HG03342 (cell line): ENCODE data around the gene ATG4B.

Experiments
- ATAC-seq: cut with Tn5 transposase; IDR thresholded peaks from one replicate; pipeline ENCODE4 v1.9.1; 2021; ENCODE audit warnings: mild to moderate bottlenecking, moderate library complexity; ENCODE audit not compliant: unreplicated experiment

Gene ATG4B

DNA sequence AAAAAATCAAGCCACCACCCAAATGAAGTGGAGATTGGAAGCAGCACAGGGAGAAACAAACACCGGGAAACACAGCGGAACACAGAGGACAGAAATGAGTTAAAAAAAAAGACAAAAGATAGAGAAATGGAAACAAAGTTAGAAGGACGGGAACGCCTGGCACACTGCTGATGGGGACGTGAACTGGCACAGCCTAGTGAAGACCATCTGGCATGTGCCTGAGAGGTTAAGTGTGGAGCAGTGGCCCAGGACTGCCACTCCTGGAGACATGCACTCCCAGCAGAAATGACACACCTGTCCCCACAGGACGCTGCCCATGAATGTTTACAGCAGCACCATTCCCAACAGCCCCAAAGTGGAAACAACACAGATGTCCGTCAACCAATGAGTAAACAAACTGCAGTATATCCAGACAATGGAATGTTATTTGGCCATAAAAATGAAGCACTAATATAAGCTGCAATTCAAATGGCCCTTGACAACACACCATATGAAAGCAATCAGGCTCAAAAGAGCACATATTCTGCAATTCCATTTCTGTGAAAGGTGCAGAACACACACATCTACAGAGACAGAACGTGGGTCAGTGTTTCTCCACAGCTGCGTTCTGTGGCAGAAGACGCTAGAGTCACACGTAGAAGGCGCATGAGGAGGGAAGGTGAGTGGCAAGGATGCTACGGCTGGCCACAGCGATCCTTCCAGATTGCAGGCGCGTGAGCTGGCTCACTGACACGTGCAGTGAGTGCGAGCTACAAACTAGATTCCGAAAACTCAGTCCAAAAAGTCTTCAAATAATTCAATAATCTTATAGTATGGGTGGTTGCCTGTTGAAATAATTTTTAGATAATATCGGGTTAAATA, 25.1 kb upstream of the ATG4B start:
- no peak for ATAC-seq

DNA sequence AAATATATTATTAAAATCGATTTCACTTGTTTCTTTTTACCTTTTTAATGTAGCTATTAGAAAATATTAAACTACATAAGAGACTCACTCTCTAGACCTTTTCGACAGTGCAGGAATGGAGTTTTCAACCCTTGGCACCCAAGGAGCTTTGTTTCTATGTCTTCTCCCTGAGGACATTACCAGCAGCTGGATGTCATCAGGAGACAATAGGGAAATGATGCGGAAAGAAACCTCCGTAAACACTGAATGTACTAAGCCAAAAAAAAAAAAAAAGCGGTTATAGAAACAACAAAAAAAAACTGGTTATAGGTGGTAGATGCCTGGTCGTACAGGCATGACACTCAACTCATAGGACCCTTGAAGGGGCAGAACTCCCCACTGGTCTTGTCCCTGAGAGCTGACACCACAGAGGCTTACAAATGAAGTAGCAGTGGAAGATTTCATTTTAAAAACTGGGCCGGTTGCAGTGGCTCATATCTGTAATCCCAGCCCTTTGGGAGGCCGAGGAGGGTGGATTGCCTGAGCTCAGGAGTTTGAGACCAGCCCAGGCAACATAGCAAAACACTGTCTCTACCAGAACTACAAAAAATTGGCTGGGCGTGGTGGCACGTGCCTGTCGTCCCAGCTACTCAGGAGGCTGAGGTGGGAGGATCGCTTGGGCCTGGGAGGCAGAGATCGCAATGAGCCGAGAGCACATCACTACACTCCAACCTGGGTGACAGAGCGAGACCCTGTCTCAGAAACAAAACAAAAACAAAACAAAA, 24.3 kb upstream of the ATG4B start:
- ATAC-seq, result no peak

DNA sequence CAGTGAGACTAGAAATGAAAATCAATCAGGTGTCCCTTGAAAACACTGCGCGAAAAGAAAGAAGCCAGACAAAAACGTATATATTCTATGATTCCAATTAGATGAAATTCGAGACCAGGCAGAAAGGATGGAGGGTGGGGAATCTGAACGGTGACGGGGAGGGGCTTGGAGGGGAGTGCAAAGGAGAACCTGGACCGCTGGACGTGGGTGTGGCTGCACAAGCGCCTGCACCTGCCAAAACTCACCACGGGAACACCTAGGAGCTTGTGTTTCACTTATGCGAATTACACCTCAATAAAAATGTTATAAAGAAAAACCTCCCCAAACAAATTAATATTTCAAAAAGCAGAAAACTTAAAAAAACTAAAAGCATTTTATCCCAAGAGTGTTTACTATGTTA, 22.5 kb upstream of the ATG4B start:
- no peak for ATAC-seq

DNA sequence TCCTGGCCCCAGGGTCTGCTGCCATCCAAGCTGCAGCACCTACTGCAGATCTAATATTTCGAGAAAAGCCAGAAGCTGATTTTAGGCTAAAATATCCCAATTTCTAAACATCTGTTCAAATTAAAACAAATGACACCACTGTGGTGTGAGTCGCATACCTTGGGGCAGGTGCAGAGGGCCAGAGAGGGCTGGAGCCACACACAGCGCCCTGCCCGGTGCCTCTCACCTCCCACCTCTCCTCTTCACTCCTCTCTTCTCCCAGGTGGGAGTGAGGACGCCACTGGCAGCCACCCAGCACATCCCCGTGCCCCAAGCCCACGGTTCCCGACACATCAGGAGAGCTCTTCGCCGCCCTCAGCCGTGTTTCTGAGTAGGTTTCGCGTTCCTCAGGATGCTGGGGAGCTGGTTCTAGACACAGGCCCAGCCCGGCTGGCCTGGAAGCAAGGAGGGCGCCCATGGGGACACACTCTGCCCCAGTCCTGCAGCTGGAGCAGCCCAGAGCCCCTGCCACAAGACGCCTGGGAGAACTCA, 21.9 kb upstream of the ATG4B start:
- ATAC-seq, result no peak

DNA sequence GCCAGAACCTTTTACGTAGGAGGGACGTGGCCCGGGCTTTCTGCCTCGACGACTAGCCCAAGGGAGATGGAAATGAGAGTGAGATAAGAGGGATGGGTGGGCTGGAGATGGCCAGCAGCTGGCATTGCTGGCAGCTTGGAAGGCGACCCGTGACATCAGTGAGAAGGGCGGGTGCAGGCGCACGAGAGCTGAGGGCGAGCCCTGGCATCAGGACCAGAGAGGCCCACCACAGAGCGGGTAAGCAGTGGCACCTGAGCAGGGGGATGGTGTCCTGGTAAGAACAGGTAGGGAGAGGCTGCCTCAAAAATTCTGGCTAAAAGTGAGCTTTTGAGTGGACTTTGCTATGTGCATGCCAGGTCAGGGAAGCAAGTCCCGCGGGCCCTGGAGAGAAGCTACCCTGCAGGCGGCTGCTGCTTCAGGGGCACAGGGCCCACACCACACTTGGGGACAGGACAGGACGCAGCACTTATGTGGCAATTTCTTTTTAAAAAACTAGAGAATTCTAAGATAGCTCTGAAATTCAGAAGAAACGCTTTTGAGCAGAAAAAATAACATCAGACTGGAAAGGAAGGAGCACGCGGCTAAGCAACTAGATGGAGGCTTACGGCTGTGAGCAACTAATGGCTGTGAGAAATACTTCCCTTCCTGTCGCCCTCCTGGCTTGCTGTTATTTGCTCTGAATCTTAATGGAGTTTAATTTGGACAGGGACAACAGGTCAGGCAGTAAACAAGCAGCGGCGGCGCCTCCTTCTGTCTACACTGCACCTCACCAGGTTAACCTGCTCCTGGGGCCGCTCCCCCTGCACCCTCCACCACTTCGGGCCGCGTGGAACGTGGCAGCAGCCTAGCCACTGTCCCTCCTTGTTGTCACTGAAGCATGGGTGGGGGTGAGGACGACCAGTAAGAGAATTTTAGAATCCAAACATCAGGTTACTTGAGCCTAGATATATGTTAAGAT, 21.0 kb upstream of the ATG4B start:
- no peak for ATAC-seq

DNA sequence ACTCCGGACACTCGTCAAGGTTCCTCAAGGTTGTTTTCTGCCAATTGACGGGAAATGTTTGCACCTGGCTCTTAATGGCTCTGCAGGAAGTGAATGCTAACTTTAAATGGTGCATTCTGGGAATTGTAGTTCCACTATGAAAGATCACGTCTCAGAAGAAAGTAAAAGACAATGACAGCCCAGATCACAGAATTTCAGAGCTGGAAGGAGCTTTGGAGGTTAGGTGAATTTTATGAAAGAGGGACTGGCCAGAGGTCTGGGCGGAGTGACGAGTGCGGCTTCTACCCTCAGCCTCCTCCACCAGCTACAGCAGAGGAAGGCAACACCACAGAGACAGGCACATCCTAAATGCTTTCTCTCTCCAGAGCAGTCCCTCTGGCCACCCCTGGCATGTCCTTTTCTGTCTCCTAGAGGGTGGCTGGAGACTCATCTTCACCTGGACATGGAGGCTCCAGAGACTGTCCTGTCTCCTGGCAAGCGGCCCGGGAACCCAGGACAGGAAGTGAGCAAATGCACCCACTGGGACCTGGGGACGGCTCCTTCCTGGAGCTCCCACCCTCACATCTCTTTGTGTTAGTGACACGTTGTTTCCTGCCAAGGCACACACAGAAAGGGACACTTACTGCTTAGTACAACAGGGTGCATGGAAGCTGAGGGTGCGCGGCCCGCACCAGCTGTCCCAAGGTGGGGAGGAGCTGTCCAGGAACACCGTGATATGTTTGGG, 19.9 kb upstream of the ATG4B start:
- ATAC-seq, result no peak

DNA sequence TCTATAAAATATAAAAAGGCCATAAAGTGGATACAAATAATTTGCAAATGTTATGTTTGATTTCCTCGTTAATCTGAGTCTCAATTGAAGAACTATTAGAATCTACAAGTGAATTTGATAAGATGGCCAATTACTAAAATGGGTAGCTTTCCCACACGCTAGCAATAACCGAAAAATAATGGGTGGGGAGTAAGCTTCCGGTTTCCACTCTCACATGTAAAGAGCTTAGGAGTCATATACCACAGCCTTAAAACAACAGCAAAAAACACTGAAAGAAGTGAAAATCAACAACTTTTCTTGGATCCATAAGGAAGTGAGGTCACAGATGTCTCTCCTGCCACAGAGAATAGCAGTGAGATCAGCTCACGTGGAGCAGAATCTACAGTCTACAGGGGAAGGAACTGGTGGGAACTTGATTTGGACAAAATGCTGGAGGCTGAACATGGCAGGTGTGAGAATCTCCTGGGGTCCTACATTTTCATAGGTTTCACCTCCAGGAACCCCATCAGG, 19.1 kb upstream of the ATG4B start:
- no peak for ATAC-seq

DNA sequence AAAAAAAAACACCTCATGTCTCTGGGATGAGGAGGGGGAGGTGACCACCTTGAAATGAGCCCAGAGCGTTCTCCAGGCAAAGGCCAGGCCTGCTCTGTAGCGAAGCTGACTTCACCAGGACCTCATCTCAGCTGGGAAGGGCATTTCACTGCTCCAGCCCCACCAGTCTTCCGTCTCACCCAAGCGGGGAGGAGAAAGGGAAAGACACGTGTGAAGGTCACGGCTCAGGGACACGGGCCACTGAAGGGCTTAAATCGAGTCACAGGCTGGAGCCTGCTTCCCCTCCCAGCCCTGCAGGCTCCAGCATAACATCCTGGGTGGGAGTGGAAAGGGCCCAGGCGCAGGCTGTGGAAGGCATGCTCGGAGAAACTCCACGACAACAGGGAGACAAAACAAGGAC, 18.7 kb upstream of the ATG4B start:
- ATAC-seq, result no peak

DNA sequence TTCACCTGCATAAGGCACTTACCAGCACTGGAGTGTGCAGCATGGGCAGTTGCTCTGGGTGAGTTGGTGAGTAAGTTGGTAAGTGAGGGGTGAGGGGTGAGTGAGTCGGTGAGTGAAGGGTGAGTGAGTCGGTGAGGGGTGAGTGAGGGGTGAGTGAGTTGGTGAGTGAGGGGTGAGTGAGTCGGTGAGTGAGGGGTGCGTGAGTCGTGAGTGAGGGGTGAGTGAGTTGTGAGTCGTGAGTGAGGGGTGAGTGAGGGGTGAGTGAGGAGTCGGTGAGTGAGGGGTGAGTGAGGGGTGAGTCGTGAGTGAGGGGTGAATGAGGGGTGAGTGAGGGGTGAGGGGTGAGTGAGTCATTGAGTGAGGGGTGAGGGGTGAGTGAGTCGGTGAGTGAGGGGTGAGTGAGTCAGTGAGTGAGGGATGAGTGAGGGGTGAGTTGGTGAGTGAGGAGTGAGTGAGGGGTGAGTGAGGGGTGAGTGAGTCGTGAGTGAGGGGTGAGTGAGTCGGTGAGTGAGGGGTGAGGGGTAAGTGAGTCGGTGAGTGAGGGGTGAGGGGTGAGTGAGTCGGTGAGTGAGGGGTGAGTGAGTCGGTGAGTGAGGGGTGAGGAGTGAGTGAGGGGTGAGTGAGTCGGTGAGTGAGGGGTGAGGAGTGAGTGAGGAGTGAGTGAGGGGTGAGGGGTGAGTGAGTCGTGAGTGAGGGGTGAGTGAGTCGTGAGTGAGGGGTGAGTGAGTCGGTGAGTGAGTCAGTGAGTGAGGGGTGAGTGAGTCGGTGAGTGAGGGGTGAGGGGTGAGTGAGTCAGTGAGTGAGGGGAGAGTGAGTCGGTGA, 17.7 kb upstream of the ATG4B start:
- no peak for ATAC-seq

DNA sequence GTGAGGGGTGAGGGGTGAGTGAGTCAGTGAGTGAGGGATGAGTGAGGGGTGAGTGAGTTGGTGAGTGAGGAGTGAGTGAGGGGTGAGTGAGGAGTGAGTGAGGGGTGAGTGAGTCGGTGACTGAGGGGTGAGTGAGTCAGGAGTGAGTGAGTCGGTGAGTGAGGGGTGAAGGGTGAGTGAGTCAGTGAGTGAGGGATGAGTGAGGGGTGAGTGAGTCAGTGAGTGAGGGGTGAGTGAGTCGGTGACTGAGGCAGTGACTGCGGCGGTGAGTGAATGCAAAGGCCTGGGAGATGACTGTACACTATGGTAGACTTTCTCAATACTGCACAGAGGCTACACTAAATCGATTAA, 17.1 kb upstream of the ATG4B start:
- ATAC-seq, result no peak

DNA sequence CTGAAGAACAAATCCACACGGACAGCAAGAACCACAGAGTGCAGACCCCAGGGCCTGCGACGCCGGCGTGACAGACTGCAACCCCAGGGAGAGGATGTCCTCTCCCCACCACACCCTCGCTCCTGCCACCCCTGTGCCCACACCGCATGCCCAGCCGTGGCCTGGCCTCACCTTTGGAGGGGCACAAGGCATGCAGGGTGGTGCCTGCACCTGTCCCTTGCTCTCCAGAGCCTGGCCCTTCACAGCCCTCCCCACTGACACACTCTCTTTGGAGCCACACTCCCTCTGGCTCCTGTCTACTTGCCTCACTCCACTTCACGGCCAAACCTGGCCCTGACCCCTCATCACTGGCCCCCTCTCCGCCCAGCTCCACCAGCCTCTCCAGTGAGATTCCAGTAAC, 9.8 kb upstream of the ATG4B start:
- no peak for ATAC-seq

DNA sequence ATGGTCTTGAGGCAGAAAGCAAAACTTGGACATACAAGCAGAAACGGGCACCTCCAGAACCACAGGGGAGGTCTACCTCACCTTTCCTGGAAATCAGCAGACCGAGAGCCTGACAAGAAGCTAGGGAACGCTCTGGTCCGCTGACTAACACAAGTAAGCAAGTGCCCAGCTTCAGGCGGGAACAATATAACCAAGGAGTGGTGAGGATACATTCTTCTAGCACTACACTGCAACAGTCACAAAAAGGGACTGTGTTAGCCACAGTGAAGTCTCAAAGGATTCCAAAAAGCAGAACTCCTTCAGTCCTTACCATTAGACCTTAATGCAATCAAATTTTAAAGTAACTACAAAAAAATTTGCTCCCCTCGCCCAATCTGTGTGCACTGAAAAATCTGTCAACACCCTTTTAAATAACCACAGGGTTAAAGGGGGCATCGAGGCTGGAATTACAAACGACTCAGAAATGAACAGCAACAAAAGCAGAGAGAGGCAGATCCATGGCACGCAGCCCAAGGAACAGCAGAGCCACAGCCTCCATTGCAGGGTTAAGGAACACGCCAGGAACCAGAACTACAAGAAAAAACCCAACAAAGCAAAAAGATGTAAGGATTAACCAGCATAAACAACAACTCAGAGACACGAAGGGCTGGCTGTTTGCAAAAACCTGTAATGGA, 7.6 kb upstream of the ATG4B start:
- no peak for ATAC-seq

DNA sequence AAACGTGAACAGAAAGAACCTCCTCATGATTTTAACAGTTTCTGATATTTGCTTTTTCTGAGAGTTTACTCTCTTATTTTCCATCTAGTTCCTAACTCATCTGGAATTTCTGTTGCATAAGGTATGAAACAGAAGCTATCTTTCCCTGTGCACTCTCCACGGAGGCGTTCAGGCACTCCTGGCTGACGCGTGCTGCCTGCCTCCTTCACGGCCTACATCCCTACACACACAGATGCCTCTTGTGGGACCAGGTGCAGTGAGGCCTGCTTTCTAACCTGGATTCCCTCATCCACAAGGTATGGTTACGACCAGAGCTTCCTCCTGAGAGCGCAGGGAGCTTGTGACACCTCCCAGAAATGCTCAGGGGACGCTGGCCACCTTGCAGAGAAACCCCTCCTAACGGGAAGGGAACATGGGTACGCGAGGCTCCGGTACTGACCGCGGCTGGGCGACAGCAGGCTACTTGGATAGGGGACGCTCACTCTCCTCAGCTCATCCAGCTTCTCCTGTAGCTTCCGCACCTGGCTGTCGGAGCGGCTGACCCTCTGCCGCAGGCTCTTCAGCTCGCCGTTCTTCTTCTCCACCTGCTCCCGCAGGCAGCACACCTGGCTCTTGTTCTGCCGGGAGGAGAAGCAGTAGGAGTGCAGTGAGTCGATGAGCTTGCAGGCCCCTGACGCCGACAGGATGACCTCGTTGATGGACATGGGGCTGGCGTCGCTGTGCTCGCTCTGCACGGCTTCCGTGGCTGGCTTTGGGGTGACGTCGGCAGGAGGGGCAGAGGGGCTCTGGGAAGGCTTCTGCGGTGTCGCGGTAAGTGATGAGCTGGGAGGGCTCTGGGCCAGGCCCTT, 4.8 kb upstream of the ATG4B start:
- ATAC-seq, result no peak

DNA sequence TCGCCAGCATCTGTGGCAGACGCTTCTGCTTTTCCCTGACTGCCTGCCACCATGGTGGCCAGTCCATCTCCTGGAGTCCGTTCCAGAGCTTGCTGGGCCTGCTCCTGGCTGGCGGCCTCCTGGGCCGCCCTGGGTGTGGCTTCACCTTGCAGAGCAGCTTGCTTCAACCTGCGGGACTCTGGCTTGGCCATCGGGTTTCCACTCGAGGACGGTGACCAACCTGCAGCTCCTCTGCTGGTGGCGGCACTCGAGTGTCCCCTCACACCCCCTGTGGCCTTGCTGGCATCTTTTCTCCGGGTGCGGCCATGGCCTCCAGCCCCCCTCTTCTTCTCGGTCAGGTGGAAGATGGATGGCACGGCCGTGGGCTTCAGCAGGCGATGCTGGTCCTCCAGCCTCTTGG, 3.9 kb upstream of the ATG4B start:
- no peak for ATAC-seq

DNA sequence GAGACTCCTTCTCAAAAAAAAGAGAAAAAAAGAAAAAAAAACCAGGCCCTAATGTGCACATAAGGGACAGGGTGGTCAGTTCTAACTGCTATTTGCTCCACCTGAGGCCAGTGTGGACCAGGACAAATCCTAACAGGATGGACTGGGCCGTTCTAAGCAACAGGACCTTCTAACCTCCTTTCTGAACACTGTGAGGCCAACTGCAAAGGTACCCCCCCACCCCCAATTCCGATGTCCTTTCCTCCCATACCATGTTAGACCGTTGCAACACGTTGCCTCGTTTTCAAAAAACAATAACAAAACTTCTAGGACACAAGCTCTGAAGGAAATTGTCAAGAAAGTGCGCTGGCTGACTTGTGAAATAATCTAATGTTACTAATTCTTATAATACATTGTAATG, 1.7 kb upstream of the ATG4B start:
- no peak for ATAC-seq

DNA sequence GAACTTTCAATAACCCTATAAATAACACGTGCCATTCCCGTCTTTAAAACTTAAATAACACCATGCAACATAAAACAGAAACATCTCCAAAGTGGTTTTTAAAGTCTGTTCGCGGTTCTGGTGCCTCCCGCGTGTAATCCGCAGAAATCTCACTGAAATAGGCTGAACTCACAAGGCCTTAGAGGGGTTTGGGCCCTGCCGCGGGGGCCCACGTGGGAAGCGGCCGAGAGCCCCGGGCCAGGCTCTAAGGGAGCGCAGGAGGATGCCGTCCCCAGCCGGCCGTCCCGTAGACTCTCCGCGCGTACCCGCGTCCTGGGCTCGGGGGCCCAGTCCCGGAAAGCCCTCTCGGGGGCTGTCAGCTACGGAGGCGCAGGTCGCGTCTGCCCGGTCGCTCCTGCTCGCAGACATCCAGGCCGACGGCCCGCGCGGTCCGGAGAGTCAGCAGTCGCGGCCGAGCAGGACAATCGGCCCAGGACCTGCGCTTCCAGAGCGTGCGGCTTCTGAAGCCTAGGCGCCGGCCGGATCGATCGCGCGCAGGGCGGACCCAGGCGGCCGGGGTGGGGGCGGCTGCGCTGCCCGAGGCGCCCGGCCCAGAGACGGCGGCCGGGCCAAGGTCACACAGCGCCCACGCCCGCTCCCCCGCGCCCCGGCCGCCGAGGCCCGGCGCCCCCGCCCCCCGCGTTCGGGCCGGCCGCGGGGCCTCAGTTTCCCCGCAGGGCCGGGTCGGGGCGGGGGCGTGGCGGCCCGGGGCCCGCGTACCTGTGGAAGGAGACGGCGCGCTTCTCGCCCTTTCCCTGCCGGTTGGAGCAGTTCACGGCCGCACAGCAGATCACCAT, 1.1 kb upstream of the ATG4B start:
- peak; percentile 27 for ATAC-seq
